ENCODE measurements around the gene STXBP5. TPM values are rescaled to one million over a fixed set of nuclear protein-coding genes. Genes with fewer than 3 reads are reported as not detected.

Gene STXBP5
- total RNA-seq, 4 donors from 2014 or later, result 23.7 to 39.1 (median 25.8) TPM

DNA sequence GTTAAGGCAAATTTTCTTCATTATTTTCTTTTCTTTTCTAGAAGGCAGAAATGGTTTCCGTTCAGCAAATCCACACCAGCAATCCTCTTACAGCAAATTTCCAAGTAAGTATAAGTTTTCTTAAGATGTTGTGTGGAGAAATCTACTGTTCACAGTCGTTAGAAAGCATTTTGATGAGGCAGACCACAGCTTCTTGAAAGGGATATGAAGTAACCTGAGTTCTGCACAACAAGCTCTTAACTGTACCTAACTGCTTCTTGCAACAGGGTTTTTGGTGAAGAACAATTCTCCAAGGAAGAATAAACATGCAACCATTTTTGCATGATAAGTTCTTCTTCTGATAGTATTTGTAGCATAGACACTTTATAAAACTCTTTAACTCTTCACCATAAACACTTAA lies 45.3 kb upstream of the STXBP5 start:
- no peaks in the 10 kb centered on the region for H3K36me3 ChIP-seq
- H3K4me1 ChIP-seq, result no peaks in the 10 kb centered on the region
- no peaks in the 10 kb centered on the region for H3K9me3 ChIP-seq
- 73 to 78% methylated on average over 2 of the region's 2 CpGs for WGBS, 2 donors
- no peak overlapping the region for H3K4me3 ChIP-seq
- no peak for TF ChIP-seq POLR2A (IDR thresholded peaks at IDR 0.05)
- TF ChIP-seq EP300 (IDR thresholded peaks at IDR 0.05), result no peak
- TF ChIP-seq, protein P1, sequence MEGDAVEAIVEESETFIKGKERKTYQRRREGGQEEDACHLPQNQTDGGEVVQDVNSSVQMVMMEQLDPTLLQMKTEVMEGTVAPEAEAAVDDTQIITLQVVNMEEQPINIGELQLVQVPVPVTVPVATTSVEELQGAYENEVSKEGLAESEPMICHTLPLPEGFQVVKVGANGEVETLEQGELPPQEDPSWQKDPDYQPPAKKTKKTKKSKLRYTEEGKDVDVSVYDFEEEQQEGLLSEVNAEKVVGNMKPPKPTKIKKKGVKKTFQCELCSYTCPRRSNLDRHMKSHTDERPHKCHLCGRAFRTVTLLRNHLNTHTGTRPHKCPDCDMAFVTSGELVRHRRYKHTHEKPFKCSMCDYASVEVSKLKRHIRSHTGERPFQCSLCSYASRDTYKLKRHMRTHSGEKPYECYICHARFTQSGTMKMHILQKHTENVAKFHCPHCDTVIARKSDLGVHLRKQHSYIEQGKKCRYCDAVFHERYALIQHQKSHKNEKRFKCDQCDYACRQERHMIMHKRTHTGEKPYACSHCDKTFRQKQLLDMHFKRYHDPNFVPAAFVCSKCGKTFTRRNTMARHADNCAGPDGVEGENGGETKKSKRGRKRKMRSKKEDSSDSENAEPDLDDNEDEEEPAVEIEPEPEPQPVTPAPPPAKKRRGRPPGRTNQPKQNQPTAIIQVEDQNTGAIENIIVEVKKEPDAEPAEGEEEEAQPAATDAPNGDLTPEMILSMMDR (IDR thresholded peaks at IDR 0.05), result no peak
- no peak for DNase-seq (ENCODE audit: low spot score in 2 of 2)
- no peak overlapping the region for H3K27ac ChIP-seq
- H3K27me3 ChIP-seq, result no peaks in the 10 kb centered on the region

GRCh38 chr6:147159536-147160374 lies 44.5 kb upstream of the STXBP5 start:
- Histone ChIP-seq H3K27ac (no peak overlapping the region), H3K4me1 (no peaks in the 10 kb centered on the region), H3K27me3 (no peaks in the 10 kb centered on the region), H3K9me3 (no peaks in the 10 kb centered on the region), H3K36me3 (no peaks in the 10 kb centered on the region), H3K4me3 (no peak overlapping the region)
- TF ChIP-seq EP300 (IDR thresholded peaks at IDR 0.05), result no peak
- no peak for TF ChIP-seq POLR2A (IDR thresholded peaks at IDR 0.05)
- TF ChIP-seq, protein P1 (IDR thresholded peaks at IDR 0.05), result no peak
- no peak for DNase-seq (ENCODE audit: low spot score in 2 of 2)
- 83 to 91% methylated on average over 2 of the region's 2 CpGs for WGBS, 2 donors

- WGBS, 2 donors, result 70 to 76% methylated on average over 1 of the region's 1 CpG
- H3K4me3 ChIP-seq, result no peak overlapping the region
- H3K9me3 ChIP-seq, result no peaks in the 10 kb centered on the region
- H3K27me3 ChIP-seq, result no peaks in the 10 kb centered on the region
- DNase-seq (ENCODE audit: low spot score in 2 of 2), result no peak
- no peak overlapping the region for H3K27ac ChIP-seq
- TF ChIP-seq POLR2A (IDR thresholded peaks at IDR 0.05) (no peak), EP300 (IDR thresholded peaks at IDR 0.05) (no peak)
- TF ChIP-seq, protein P1 (IDR thresholded peaks at IDR 0.05), result no peak
- H3K36me3 ChIP-seq, result no peaks in the 10 kb centered on the region
- no peaks in the 10 kb centered on the region for H3K4me1 ChIP-seq
Measured at GRCh38 chr6:147160593-147160992, 43.6 kb upstream of the STXBP5 start.

DNA sequence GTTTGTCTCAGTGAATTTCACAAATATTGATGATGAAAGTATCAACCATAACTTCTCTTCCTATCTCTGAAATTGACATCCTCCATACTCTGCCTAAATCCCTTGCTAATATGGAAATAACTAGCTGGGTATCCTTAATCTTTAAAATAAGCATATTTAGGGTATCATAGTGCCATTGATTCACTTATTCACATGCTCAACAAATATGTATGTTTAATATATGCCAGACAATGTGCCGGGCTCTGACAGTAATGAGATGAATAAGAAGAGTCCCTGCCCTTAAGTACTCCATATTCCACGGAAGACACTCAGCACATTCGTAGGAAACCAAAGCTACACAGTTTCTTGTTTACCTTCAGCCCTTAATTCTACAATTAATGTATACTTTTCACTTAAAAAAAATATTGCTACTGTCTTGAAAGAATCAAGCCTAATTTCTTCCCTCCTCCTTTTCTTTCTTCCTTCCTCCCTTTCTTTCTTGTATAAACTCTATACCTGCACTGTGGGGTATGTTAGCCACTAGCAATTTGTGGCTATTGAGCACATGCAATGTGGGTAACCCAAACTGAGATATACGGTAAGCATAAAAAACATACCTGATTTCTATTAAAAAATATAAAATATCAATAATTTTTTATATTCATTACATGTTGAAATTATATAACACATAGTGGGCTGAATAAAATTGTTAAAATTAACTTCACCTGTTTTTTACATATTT lies 42.8 kb upstream of the STXBP5 start:
- Histone ChIP-seq H3K27ac (no peak overlapping the region), H3K27me3 (no peaks in the 10 kb centered on the region), H3K4me1 (peaks cover 0 to 3% (median 0%) of the 10 kb centered on the region in 4 donors), H3K4me3 (no peak overlapping the region), H3K36me3 (no peaks in the 10 kb centered on the region), H3K9me3 (no peaks in the 10 kb centered on the region)
- TF ChIP-seq POLR2A (IDR thresholded peaks at IDR 0.05) (no peak), EP300 (IDR thresholded peaks at IDR 0.05) (no peak)
- TF ChIP-seq, protein P1 (IDR thresholded peaks at IDR 0.05), result no peak
- no peak for DNase-seq (ENCODE audit: low spot score in 2 of 2)
- WGBS, 2 donors, result 90 to 92% methylated on average over 4 of the region's 4 CpGs

DNA sequence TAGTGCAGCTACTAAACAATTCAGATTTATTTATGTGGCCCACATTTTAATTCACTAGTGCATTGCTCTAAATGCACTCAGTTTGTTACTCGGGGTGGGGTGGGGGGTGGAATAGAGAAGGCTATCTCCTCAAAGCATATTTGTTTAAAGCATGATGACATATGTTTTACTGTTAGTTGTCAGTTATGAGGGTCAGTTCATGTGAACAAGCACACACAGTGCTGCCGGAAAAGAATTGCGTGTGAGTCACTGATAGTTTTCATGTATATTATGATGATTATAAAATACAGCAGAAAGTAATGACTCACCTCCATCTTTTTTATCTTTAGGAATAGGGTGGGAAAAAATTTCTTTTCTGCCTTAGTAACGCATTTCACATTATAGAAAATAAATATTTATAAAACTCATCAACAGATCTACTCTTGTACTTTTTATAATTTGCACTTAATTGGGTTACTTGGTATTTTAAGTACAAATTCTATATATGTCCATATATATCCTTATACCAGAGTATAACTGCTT lies 42.2 kb upstream of the STXBP5 start:
- no peak for TF ChIP-seq POLR2A (IDR thresholded peaks at IDR 0.05)
- H3K36me3 ChIP-seq, result no peaks in the 10 kb centered on the region
- peaks cover 0 to 4% (median 0%) of the 10 kb centered on the region in 4 donors for H3K4me1 ChIP-seq
- 64% methylated on average over 4 of the region's 4 CpGs for WGBS, 2 donors
- H3K9me3 ChIP-seq, result no peaks in the 10 kb centered on the region
- H3K27ac ChIP-seq, result no peak overlapping the region
- H3K27me3 ChIP-seq, result no peaks in the 10 kb centered on the region
- no peak overlapping the region for H3K4me3 ChIP-seq
- DNase-seq (ENCODE audit: low spot score in 2 of 2), result no peak
